OCI-LY7 (cell line): ENCODE results near the gene LRP1B. TPM values are rescaled to one million over a fixed set of nuclear protein-coding genes. Genes with fewer than 3 reads are reported as not detected.

Experiments
- BruUV-seq: library from RNA; stranded (reverse); fragments of 400-500 nt; replicated peaks from 2 replicates; lab custom pipeline; 2021; lab: Mats Ljungman, UMichigan
- CTCF ChIA-PET: fragments of 300-600 bp; sonication (Branson Sonifier 250); formaldehyde crosslinking; loops from one replicate; lab custom pipeline; 2022; ENCODE audit warnings: antibody characterized with exemption; ENCODE audit not compliant: unreplicated experiment; lab: Charles Lee
- POLR2A ChIA-PET: fragments of 300-600 bp; sonication (Branson Sonifier 250); formaldehyde crosslinking; loops from one replicate; lab custom pipeline; 2022; ENCODE audit warnings: antibody characterized with exemption; lab: Charles Lee
- DNase-seq: peaks from one replicate; pipeline ENCODE4 v3.0.0-alpha.2; 2015; ENCODE audit warnings: low spot score
- H2AFZ ChIP-seq: fragments of 200-600 bp; sonication (generic), shearing (Covaris generic); 2 replicates; pipeline ENCODE4 v1.6.1; 2014; ENCODE audit warnings: mild to moderate bottlenecking, antibody characterized with exemption, low read length, moderate library complexity
- H3K27ac ChIP-seq: fragments of 200-600 bp; sonication (generic); 2 replicates; pipeline ENCODE4 v1.5.1; 2014; ENCODE audit warnings: mixed run types, low read depth, mild to moderate bottlenecking, moderate library complexity, low read length, inconsistent platforms; ENCODE audit not compliant: poor library complexity, severe bottlenecking
- H3K36me3 ChIP-seq: fragments of 200-600 bp; sonication (generic); 2 replicates; pipeline ENCODE4 v1.6.1; 2014; ENCODE audit warnings: mild to moderate bottlenecking, antibody characterized with exemption, low read length, moderate library complexity, mixed read lengths; ENCODE audit not compliant: insufficient read depth
- H3K4me1 ChIP-seq: fragments of 200-600 bp; sonication (generic); 2 replicates; pipeline ENCODE4 v1.5.1; 2014; ENCODE audit warnings: mild to moderate bottlenecking, low read length; ENCODE audit not compliant: insufficient read depth, poor library complexity, severe bottlenecking
- H3K4me2 ChIP-seq: fragments of 200-600 bp; sonication (generic); 2 replicates; pipeline ENCODE4 v1.6.1; 2014; ENCODE audit warnings: mild to moderate bottlenecking, low read length
- H3K4me3 ChIP-seq: fragments of 200-600 bp; sonication (generic); 2 replicates; pipeline ENCODE4 v1.5.1; 2014; ENCODE audit warnings: mild to moderate bottlenecking, low read depth, low read length; ENCODE audit not compliant: poor library complexity, severe bottlenecking
- H3K79me2 ChIP-seq: fragments of 200-600 bp; sonication (generic); 2 replicates; pipeline ENCODE4 v1.6.1; 2016; ENCODE audit warnings: low read depth, mild to moderate bottlenecking, low read length, moderate library complexity, mixed read lengths; ENCODE audit not compliant: insufficient read depth
- H3K9me2 ChIP-seq: fragments of 200-600 bp; sonication (generic); 2 replicates; pipeline ENCODE4 v1.6.1; 2016; ENCODE audit warnings: mild to moderate bottlenecking, low read length, mixed read lengths; ENCODE audit not compliant: insufficient read depth
- H3K9me3 ChIP-seq: fragments of 200-600 bp; sonication (generic); 2 replicates; pipeline ENCODE4 v1.6.1; 2014; ENCODE audit warnings: mild to moderate bottlenecking, mixed run types, low read length, mixed read lengths
- H4K20me1 ChIP-seq: fragments of 200-600 bp; sonication (generic); 2 replicates; pipeline ENCODE4 v1.6.1; 2014; ENCODE audit warnings: mild to moderate bottlenecking, antibody characterized with exemption, low read length, moderate library complexity, mixed read lengths; ENCODE audit not compliant: insufficient read depth
- EZH2phosphoT487 ChIP-seq: fragments of 200-600 bp; sonication (generic); IDR thresholded peaks from 2 replicates; pipeline ENCODE4 v1.6.1; 2018; ENCODE audit warnings: low read depth, borderline replicate concordance, mild to moderate bottlenecking, mixed run types, antibody characterized with exemption, low read length, moderate library complexity, mixed read lengths
- intact Hi-C: fragments of 100-400 bp; cut with micrococcal nuclease; formaldehyde crosslinking; loops from one replicate; pipeline ENCODE4 v1.10.0; 2022; ENCODE audit not compliant: unreplicated experiment
- total RNA-seq, 2 experiments: library from RNA; depleted of rRNA in 1 of 2; stranded (reverse); fragments of >200 nt in 1 of 2; shearing (Covaris generic) in 1 of 2; gene quantifications; 2 replicates each; pipeline ENCODE4 v1.2.3, GENCODE V29; 2014 to 2022
- TF ChIP-seq, protein P1 (sequence below): fragments of 200-600 bp; sonication (generic); conservative IDR thresholded peaks from 2 replicates; pipeline ENCODE4 v1.5.1; 2014; ENCODE audit warnings: mild to moderate bottlenecking, antibody characterized with exemption, low read length, moderate library complexity, mixed read lengths

LRP1B gene
- total RNA-seq, 2 experiments from 2014 or later: not detected

DNA sequence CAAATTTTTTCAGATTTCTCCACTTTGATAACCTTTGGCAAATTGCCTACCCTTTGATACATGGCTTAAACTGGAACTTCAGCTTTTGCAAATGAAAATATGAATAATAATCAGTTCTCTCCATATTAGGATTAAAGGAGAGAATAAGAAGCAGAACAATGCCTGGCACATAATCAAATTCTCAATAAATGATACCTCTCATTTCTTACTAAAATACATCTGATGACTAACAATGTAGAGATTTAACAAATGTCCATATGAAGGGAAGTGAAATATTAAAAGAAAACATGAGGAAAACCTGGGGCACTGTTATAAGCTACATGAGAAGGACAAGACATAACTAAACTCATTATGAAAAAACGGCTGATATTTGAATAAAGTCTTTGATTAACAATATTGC is 1103.6 kb downstream of the LRP1B start:
- ChIA-PET POLR2A (interaction anchor here (1.2 kb wide), 1 partner anchor 9 kb away, joined by 3 read pairs; no protein-coding TSS in a partner anchor), CTCF (no interaction called here)
- Histone ChIP-seq H3K27ac (no peak overlapping the region), H2AFZ (no peak overlapping the region), H3K4me2 (no peak overlapping the region), H3K79me2 (no peaks in the 10 kb centered on the region), H3K4me1 (no peaks in the 10 kb centered on the region), H3K4me3 (no peak overlapping the region), H3K9me3 (no peaks in the 10 kb centered on the region), H3K9me2 (no peaks in the 10 kb centered on the region), H4K20me1 (no peaks in the 10 kb centered on the region), H3K36me3 (no peaks in the 10 kb centered on the region)
- BruUV-seq: no TSS peak
- intact Hi-C loops: no loop called here
- DNase-seq: no peak
- TF ChIP-seq, protein P1, sequence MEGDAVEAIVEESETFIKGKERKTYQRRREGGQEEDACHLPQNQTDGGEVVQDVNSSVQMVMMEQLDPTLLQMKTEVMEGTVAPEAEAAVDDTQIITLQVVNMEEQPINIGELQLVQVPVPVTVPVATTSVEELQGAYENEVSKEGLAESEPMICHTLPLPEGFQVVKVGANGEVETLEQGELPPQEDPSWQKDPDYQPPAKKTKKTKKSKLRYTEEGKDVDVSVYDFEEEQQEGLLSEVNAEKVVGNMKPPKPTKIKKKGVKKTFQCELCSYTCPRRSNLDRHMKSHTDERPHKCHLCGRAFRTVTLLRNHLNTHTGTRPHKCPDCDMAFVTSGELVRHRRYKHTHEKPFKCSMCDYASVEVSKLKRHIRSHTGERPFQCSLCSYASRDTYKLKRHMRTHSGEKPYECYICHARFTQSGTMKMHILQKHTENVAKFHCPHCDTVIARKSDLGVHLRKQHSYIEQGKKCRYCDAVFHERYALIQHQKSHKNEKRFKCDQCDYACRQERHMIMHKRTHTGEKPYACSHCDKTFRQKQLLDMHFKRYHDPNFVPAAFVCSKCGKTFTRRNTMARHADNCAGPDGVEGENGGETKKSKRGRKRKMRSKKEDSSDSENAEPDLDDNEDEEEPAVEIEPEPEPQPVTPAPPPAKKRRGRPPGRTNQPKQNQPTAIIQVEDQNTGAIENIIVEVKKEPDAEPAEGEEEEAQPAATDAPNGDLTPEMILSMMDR: no peak
- TF ChIP-seq EZH2phosphoT487: no peak

DNA sequence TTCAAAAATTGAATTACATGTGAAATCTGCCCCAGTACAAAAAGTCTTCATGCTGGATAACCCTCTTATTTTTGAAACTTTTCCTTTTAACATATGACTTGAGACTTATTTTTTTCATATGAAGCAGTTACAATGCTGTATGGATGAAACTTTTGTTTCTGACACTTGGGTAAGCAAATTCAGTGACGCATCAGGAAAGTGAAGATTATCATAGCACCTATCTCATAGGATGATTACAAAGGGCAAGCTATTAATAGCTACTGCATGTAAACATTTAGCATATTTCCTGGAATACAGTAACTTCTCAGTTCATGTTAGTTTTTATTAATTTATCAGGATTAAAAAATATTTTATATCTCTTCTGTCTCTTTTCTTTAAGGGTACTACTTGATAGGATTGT is 1109.2 kb downstream of the LRP1B start:
- H3K9me2 ChIP-seq: no peaks in the 10 kb centered on the region
- no peaks in the 10 kb centered on the region for H3K79me2 ChIP-seq
- no peaks in the 10 kb centered on the region for H3K4me1 ChIP-seq
- intact Hi-C loops: no loop called here
- H4K20me1 ChIP-seq: no peaks in the 10 kb centered on the region
- no peaks in the 10 kb centered on the region for H3K9me3 ChIP-seq
- no peak overlapping the region for H3K4me3 ChIP-seq
- POLR2A ChIA-PET: no interaction called here
- no TSS peak for BruUV-seq
- H3K4me2 ChIP-seq: no peak overlapping the region
- TF ChIP-seq, protein P1: no peak
- no peak for DNase-seq
- CTCF ChIA-PET: no interaction called here
- no peak overlapping the region for H3K27ac ChIP-seq
- no peaks in the 10 kb centered on the region for H3K36me3 ChIP-seq
- H2AFZ ChIP-seq: no peak overlapping the region

DNA sequence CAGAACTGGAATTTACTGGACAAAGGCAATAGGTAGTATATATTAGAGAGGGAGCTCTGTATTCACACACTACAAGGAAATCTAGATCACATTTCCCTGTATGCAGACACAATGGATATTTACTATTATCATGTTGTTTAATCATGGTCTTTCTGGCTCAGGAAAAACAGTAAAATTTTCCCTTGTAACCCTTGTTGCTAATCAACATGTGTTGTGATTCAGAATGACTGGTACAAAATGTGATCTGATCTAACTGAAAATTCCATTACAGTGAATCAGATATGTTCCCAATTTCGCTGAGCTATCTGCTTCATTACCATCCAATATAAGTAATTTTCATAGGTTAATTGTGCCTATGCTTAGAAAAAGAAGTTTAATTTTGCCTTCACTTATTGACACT is 1109.7 kb downstream of the LRP1B start:
- H3K36me3 ChIP-seq: no peaks in the 10 kb centered on the region
- no peaks in the 10 kb centered on the region for H3K79me2 ChIP-seq
- H4K20me1 ChIP-seq: no peaks in the 10 kb centered on the region
- no peaks in the 10 kb centered on the region for H3K9me3 ChIP-seq
- no peak overlapping the region for H2AFZ ChIP-seq
- no peak overlapping the region for H3K4me2 ChIP-seq
- ChIA-PET CTCF (no interaction called here), POLR2A (no interaction called here)
- TF ChIP-seq, protein P1: no peak
- TF ChIP-seq EZH2phosphoT487: no peak
- intact Hi-C loops: no loop called here
- no peak overlapping the region for H3K27ac ChIP-seq
- no peak for DNase-seq
- no peaks in the 10 kb centered on the region for H3K4me1 ChIP-seq
- BruUV-seq: no TSS peak
- H3K4me3 ChIP-seq: no peak overlapping the region
- no peaks in the 10 kb centered on the region for H3K9me2 ChIP-seq
